Stimulated activated CD4-positive, alpha-beta T cell treated with anti-CD3 and anti-CD28 coated beads, Interleukin-4, amount 100 ng/mL, for 4 hours (primary cell): ENCODE data around the gene TMEM170B.

Experiments used
- DNase-seq, 2 experiments: peaks; one replicate each; pipeline ENCODE4 v3.0.0-alpha.2; 2020

The TMEM170B gene

DNA sequence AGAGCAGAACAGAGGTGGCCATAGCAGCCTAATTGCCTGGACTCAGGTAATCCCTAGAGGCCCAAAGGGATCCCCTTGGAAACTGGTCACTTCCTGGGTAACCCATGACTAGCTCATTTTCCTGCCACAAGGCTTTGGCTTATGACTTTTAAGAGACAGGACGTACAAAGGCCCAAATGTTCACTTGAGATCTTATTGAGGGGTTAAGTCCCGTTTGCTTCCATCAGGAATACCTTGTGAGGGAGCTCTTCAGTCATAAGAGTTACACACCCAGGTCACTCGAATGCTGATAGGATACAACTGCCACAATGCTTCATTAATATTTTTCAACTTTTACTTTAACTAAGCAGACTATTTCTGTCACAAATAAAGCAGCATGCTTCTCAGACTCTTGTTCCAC lies 51.7 kb downstream of the TMEM170B start:
- DNase-seq, result no peak

DNA sequence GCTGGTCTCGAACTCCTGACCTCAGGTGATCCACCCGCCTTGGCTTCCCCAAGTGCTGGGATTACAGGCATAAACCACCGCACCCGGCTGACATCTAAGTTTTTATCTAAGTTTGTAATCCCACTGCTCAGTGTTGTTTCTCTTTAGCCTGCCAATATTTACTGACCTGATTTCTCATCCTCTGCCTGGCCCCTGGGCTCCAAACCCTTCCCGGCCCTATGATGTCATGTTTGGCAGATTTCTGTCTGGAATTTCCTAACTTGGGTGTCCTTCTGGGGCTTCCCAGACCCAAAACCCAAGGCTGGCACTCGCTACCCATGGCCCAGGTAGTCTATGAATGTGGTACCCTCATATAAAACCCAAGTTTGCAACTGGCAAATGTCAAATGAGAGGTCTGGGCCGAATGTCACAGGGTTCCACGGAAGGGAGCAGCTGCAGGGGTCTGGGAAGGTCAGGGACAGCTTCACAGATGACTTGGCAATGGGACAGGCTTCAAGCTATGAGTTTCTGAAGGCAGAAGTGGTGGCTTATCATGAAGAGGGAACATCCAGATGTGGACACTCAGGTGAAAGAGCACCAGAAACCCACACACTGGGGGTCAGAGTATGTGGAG lies 54.9 kb downstream of the TMEM170B start:
- DNase-seq, result no peak

DNA sequence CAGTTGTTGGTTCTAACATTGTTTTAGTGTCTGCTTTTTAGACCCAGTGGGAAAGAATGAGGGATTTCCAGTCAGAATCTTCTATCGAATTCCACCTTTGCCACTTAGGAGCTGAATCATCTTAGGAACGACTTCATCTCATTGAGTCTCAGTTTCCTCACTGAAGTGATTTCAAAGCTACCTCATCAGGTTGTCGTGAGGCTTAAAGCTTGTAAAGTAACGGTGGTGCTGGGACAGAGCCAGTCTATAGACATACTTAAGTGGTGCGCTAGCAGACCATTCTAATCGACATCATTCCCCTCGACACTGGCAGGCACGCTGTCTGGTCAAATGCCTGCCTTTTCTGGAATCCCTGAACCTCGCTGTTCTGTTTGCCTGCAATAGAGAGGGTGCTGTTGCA lies 55.5 kb downstream of the TMEM170B start:
- no peak for DNase-seq

DNA sequence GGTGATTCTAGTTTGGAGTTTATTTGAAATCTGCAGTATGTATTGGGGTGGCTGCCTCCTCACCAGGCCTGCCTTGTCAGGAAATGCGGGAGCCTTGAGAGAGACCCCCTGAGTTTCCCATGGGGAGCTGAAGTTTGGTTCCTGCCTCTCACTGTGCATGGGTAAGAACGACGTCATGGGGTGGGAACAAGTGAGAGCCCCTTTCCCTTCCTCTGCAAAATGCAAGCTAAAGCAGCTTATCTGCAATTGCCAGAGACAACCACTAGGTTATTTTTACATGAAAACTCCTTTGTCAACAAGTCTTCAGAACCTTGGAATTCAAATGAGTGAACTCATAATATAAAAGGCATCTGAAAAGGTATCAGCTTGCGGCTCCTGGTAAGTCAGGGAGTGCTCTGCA lies 58.4 kb downstream of the TMEM170B start:
- DNase-seq, result no peak

DNA sequence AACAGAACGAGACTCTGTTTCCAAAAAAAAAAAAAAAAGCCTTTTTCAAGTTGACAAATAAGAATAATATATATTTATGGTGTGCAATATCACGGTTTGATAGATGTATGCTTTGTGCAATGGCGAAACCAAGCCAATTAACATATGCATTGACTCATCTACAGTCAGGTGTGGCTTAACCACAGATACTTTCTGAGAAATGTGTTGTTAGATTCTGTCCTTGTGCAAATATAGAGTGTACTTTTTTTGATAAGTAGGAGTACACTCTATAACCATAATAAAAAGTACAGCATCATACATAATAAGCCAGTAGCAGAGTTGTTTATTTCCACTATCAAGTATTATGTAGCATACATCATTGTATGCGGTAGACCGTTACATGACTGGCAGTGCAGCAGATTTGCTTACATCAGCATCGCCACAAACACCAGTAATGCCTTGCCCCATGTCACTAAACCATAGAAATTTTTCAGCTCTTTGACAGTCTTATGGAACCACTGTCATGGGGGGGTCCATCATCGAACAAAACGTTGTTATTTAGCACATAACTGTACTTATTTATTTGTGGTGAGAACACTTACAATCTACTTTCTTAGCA lies 59.2 kb downstream of the TMEM170B start:
- DNase-seq, result no peak

DNA sequence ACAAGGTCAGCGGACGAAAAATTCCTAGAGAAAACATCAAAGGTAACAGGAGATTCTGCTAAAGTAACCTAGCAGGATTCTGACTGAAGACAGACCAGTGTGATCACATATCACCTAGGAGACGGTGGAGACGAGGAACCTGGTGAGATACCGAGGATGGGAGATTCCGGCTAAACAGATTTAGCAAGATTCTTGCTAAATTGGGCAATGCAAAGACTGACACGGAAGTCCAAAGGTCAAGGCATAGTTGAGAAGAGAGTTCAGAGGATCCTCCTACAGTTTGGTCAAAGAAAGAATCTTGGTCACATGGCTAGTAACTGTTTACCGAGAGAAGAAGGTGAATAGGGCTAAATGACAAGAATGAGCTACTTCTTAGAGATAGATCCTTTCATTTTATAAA lies 61.1 kb downstream of the TMEM170B start:
- DNase-seq, result no peak

DNA sequence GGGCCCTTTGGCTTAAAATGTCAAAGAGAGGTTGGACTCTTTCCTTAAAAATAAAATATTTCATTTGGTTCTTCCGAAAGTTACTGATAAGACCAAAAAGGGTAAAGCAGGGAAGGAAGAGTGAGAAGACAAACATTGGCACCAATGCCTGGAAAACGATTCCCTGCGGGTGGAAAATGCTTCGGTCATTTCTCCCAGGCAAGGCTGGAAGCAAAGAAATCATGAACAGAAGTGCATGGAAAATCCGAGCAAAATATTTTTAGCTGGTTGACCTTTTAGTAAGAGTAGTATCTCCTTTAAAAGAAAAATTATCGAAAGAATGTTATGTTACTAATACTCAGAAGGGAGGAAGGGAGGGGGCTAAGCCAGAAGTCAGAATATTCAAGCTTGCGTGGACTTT lies 62.7 kb downstream of the TMEM170B start:
- DNase-seq, result no peak

DNA sequence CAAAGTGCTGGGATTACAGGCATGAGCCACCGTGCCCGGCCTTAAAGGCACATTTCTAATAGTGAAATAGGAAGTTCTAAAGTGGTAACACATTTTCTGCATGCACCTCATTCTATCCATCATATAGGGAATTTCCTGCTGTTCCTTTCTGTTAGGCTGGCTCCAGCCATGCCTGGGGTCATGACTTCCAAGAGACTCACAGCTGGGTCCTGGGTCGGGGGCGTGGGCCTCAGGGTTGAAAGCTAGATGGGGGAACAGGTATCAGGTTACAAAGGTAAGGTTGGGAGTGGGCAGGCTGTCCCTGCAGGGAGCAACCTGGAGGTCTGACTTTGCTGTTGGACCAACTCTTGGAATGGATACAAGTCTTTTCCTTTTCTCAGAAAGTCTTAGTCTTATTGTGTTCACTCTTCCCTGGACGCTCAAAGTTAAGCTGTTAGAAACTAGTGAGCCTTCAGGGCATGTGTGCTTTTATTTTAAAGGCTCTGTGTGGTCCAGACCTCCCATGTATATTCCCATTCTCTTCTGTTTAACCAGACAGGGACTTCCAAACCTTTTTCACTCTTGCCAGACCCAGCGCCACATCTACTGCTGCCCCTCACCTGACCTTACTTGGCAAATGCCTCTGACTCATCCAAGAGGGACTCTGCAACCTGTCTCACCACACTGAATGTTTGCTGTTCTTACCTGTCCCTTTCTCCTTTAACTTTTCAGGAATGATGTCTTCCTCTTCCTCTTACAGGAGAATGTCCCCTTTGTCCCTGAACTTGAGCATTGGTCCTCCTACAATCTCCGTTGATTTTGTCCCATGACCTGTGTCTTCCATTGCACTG lies 64.4 kb downstream of the TMEM170B start:
- DNase-seq, result no peak

DNA sequence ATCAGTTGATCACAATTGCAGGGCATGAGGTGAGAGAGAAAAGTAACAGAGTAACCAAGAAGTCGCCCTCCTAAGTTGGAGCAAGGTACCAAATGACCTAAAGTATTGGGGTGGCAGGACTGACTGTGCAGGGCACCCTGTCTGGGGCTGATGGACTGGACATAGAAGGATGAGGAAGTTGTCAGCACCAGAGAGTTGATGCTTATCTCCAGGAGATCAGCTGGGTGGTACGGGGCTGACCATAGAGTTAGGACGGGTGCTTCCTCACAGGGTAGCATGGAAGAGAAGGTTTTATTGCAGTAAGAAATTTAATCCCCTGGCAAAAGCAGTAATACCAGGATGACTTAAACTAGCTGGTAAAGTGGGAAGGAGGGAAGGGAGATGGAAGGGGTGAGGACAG lies 66.7 kb downstream of the TMEM170B start:
- no peak for DNase-seq

DNA sequence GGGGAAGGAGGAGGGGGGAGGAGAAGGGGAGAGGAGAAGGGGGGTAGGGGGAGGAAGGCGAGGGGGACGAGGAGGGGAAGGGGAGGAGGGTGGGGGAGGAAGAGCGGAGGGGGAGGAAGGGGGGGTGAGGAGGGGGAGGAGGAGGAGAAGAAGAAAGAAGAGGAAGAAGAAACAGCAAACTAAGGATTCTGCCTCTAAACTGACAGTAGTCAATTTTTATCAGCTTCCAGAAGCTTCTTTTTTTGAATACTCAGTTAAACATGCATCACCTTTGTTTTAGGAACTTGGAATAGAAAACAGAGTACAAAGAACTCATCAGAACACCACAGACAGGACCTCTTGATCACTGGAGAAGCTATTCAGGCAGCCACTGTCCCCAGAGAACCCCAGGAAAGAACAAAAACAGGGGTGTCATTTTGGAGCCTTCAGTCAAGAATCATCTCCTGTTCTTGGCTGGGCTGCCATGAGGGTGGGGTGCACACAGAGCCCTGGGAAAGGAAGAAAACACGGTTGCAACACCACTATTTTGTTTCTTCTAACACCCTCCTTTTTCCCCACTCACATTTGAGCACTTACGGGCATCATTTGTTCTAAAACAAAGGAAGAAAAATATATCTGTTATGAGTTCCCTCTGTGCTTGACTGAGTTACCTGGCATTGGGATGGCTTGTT lies 67.4 kb downstream of the TMEM170B start:
- DNase-seq, result no peak

DNA sequence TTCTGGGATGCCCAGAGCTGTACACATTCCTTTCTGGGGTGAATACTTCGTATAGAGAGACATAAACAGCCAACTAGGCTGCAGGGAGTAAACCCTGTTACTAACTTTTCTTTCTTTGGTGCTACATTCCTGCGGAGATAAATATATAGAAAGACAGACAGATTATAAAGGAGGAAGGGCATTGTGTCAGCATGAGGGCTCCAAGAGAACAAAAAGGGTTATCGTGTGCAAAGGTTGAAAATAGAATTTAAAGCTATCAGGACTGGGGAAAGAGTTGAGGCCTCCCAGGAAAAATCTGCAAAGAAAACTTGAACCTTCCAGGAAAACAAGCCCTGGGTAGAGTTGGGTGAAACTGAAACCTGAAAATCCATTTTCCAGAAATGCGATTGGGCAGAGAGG lies 68.0 kb downstream of the TMEM170B start:
- no peak for DNase-seq

DNA sequence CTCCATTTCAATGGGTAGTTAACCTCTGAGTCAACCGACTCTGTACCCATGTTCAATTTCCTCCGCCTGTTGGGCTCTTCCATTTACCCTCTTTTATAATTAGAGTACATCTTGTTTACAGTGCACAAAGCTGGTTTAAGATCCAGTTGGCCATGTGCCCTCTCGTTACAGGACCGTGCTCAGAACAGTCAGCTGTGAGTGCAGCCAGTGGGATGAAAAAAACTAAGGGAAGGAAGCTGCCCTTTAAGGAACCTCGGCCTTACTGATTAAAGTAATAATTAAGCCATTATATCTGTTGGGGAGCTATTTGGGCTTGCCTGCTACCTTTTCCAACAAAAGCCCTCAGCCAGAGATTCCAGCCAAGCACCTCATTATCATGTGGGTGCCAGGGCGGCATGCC lies 68.8 kb downstream of the TMEM170B start:
- DNase-seq, result no peak

DNA sequence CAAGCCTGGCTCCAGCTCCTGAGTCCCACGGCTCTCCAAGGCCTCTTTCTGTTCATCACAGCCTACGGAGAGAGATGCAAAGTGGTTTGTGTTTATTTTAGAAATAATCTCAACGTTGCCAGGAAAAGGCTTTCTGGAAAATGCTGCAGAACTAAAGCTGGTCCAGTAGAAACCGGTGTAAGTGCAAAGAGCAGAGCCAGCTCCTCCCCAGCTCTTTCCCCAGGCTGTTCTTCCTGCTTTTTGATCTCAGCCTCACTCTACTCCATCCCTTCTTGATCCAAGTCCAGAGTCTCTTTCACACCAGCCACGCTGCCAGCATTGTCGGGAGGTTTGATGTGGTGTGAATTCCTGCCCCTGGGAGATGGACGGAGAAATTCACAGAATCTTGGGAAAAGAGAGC lies 69.8 kb downstream of the TMEM170B start:
- no peak for DNase-seq

DNA sequence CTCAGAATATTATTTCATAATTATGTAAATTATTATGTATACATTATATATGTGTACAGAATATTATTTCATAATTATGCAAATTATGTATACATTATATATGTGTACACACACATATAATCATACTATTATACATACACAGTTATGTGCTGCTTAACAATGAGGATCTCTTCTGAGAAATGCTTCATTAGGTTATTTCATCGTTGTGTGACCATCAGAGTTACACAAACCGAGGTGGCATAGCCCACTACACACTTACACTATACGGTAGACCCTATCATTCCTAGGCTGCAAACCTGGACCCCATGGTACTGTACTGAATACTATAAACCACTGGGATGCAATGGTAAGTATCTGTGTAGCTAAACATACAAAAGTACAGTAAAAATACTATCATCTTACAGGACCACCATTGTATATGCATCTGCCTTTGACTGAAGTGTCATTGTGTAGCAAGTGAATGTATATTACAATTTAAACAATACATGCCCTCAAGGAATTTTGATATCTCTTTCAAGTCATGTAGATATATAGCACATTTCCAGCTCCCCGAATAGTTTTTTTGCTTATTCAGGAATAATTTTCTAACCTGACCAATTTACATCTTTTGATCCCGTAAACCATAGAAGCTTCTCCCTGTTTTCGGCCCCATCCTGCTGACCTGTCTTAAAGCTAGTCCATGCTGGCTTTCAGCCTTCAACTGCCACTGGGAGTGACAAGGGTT lies 71.2 kb downstream of the TMEM170B start:
- no peak for DNase-seq

DNA sequence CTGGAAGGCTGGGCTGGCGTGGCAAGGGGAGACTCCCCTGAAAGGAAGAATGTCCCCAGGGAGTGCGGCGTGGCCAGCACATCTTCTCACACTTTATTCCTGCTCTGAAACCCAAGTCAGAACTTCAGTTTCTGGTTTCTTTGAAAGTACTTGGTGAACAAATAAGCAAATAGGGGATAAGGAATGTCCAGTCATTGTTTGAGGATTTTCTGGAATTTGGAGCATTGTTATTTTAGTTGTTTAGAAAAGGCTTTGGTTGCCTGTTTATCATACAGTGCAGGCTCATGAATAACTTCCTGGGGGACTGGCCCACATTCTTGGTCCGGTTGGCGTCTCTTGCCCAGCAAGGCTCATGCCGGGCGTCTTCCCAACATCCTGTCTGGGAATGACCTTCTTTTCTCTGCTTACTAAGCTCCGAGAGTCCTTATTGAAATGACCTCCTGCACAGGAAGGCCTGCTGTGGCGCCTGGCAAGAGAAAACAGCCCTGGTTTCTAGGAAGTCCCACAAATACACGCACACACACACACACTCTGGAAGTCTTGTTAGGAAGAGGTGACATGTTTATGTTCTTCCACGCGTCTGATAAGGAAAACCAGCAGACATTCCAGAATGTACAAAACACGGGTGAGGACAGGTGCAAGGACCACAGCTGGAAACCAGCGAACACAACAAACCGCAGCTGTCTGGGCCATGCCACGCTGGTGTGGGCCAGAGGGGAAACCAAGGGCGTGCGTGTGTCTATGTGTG lies 71.9 kb downstream of the TMEM170B start:
- no peak for DNase-seq

DNA sequence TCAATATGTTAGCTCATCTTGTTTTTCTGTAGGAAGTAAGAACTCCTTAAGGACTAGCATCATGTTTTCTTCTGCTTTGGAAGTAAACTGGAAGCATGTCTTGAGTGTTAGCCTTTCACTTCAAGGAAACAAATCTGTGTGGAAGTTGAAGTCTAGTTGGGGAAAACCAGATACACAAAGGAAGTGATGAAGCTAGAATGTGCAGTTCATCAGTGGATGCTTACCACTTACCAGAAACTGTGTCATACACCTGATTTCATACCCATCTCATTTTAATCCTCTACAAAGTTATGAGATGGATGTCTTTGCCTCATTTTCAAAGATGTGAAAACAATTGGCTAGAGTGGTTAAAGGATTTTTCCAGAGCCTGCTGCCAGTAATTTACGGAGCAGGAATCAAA lies 75.8 kb downstream of the TMEM170B start:
- no peak for DNase-seq

DNA sequence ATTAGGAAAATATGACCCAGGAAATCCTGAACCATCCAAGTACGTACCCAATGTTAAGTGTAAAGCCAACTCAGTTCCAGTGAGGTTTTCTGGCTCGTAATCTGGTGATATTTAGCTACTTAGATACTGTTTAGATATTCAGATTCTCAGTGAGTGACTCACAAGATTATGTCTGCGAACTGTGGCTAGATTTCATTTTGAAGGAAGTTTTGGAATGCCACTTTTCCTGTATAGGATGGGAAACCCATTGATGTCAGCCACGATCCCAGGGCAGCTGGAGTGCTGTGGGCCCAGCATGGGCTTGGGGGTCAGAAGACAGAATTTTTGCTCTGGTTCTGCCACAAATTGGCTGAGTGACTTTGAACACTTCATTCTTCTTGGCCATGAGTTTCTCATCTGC lies 76.3 kb downstream of the TMEM170B start:
- no peak for DNase-seq

DNA sequence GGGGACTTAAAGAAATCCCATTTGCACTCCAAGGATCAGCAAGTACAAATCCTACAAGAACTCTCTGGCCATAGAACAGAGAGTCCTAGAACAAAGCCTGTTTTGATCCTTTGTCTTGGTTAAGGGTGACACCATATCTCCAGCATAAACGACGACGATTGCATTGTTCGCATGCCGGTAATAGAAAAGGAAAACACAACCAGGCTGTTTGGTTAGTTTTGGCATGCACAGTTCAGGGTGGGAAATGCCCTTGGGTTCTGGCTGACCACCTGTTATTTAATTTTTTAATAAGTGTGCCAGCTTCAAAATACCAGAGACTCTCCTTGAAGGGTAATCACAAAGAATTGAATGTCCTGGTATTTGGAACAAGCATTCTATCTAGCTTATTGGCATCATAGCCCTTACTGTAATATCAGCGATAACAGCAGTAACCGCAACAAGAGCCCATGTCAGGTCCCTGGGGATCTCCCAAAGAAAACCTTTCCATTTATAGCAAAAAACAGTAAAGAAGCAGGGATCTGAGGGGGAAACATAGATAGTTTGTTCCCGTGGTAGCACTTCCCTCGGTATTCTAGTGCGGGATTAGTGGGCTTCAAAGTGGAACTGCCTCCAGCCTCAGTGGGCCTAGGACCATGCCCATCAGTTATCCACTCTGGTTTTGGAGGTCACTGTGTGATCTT lies 77.1 kb downstream of the TMEM170B start:
- no peak for DNase-seq

DNA sequence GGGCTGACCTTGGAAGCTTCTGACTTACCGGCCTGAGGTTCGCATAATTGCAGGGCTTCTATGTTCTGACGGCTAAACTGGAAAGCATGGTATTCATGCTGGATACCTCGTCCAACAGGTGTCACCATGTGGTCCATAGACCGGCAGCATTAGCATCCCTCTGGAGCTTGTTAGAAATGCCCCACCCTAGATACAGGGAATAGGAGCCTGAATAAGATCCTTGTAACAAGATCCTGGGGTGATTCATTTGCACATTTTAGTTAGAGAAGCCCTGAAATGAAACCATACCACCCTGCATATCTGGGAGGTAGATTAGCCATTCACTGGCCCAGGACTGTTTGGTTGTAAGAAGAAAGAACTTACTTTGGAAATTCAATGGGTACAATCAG lies 77.7 kb downstream of the TMEM170B start:
- no peak for DNase-seq

DNA sequence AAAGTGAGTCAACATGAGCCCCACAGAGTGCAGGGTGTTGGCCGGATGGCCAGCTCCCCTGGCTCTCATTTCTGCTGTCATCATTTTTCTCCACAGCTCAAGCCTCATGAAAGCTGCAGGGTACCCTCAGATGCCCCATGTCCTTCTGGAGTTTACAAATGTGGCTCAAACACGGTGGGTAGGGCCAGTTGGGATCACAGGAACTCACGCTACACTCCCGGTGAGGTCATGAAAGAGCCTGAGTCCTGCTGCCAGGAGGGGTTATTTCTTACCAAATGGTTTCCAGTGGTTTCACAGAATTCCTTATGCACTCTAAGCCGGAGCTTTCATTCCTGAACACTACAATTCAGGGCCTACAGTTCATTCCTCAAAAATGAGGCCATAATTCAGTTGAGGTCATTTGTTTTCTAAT lies 78.7 kb downstream of the TMEM170B start:
- no peak for DNase-seq

DNA sequence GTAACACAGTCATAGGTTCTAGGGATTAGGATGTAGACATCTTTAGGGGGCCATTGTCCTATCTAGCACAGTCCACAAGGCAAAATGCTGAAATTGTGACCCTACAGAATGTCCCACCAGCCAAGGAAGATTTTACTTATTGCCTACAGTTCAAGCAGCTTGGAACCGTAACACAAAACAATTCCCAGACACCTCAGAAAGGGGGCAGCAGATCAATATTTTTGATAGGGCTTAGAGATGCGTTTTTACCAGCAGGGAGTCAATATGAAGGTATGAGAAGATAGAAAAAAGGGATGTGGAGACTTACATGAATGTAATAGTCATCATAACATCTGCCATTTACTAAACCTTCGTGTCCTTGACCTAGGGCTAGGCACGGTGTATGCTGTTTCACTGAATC lies 81.0 kb downstream of the TMEM170B start:
- no peak for DNase-seq

DNA sequence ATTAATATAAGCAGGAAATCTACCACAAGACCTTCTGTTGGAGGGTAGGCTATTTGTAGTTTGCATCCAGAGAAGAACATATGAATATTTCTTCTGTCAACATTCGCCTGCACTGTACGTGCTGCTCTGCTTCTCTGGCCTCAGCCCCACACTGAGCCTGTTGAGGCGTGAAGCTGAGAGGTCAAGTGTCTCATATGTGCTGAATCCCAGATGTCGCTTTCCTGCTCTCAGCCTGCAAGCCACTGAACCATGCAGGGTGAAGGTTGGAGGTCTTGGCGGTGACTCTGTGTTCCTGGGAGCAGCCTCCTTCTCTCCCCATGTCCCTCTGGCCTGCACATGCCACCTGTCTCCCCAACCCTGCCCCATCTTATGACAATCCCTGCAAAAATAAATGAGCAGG lies 83.6 kb downstream of the TMEM170B start:
- no peak for DNase-seq
